ENCODE results near the gene ZNF469. TPM values are rescaled to one million over a fixed set of nuclear protein-coding genes. Genes with fewer than 3 reads are reported as not detected.

The ZNF469 gene
- total RNA-seq, 4 donors from 2014 or later = 0.74 to 10.9 (median 0.93) TPM

DNA sequence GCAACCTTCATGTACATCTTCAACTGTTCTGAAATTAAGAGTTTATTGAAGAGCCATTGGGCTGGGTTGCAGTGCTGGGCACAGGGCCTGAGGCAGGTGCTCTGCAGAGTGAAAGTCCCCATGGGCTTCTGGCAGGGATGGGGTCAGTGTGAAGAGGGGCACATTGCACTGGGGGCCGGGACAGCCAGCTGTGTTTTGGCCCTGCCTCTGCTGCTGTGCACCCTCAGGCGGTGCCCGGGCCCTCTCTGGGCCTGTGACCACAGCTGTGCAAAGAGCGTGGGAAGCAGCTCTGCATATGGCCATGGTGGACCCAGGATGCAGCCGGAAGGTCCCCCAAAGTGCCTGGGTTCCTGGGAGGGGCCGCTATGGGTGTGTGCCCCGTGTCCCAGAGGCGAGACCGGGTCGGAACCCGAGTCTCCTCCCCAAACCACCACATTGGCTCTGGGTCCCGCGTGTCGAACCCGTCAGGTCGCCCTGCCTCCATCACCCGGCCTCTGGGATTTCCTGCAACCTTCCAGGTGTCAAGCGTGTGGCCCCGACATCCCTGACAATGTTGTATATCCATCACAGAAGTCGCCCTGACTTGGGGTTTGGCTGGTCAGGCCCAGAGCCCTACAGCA is 38.2 kb upstream of the ZNF469 start:
- ATAC-seq (ENCODE audit: low FRiP score) = no peak
- TF ChIP-seq CTCF (IDR thresholded peaks at IDR 0.05) = no peak
- no peak for DNase-seq (ENCODE audit: low spot score)

DNA sequence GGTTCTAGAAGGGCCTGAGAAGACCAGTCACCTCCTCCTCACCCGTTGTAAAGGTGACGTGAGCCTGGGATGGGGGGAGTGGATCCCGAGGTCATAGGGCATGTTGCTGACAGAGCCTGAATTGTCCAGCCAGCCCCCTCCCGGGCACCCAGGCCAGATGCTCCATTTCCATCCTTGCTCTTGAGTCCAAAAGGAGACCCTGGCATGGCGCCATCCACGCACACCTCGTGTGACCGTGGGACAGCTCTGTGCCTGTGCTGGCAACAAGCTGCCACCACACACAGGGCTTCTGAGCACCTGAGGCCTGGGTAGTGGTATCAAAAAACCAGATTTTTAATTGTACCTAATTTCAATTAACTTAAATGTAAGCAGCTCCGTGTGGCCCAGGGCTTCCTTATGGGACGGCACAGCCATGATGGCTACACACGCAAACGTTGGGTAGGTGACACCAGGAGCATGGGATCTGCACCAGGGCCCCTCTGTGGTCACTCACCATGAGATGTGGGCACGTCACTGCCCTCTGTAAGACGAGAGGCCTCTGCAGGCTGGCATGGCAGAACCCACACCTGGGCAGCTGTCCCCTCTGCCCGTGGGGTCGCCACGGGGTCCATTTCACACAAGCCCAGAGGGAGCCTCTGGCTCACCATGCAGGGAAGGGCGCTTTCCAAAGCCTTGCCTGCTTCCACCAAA is 37.6 kb upstream of the ZNF469 start:
- no peak for DNase-seq (ENCODE audit: low spot score)
- ATAC-seq (ENCODE audit: low FRiP score) = no peak
- no peak for TF ChIP-seq CTCF (IDR thresholded peaks at IDR 0.05)

DNA sequence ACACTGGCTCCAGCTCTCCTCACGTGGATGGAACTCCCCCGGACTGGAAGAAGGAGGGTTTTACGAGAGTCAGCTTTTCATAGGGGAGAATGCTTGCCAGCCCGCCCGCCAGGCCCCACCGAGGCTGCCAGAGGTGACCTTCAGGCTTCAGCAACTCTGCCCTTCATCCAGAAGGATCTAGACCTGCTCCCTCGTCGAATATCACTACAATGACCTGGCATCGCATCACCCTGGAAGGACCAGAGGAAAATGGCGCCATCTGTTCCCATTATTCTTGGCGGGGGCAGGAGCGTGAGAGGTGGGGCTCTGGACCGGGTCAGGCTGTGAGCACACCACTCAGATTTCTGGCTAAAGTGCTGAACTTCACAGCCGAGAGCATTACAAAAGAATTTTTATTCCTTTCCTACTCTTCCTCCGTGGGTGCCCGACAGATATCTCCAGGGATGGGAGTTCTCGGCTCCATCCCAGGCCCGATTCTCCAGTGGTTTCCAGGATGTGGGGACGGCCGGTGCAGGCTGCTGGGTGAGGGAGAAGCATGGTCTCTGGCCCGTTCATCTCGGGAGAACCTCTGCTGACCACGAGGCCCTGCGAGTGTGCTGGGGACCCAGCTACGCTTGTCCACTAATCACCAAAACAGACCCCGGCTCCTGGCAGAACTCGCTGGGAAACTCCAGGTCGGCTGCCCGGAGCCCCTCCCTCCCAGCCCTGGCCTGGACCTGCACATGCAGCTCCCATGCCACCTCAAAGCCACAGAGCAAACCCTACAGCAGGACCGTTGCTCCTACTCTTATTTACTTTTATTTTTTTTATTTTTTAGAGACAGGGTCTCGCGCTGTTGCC is 36.8 kb upstream of the ZNF469 start:
- no peak for ATAC-seq (ENCODE audit: low FRiP score)

DNA sequence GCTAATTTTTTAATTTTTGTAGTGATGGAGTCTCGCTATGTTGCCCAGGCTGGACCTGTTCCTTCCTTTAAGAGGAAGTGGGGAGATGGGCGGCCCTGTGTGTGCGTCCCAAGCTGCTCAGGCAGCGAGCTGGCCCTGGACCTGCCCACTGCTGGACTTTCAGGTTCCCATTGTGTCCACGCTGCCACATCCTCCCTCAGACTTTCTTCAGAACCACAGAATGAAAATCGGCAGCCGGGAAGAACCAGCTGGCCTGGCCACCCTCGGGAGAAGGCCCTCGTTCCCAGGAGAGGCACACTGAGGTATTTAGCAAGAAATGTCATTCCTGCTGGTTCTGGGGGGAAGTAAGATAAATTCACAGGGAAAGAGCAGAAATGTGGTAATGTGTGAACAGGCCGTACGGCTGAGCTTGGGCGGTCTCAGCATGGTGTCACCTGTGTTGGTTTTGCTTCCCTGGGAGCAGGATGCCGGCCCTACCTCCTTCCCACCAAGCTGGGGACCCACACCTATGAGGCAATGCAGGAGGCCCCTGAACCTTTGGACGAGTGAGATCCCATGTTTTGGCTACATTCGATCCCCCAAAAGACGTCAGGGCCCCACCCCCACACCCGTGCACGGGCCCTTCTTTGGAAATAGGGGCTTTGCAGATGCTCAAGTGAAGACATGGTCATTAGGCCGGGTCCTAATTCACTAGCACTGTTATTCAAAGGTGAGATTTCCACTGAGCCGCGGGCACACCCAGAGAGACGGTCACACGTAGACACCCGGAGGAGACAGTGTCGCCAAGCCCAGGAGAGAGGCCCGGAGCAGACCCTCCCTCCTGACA is 35.9 kb upstream of the ZNF469 start:
- no peak for DNase-seq (ENCODE audit: low spot score)
- no peak for TF ChIP-seq CTCF (IDR thresholded peaks at IDR 0.05)
- no peak for ATAC-seq (ENCODE audit: low FRiP score)

More for the DNA sequence above, 36.8 kb upstream of the ZNF469 start:
- no peak for TF ChIP-seq CTCF (IDR thresholded peaks at IDR 0.05)
- DNase-seq (ENCODE audit: low spot score) = no peak

DNA sequence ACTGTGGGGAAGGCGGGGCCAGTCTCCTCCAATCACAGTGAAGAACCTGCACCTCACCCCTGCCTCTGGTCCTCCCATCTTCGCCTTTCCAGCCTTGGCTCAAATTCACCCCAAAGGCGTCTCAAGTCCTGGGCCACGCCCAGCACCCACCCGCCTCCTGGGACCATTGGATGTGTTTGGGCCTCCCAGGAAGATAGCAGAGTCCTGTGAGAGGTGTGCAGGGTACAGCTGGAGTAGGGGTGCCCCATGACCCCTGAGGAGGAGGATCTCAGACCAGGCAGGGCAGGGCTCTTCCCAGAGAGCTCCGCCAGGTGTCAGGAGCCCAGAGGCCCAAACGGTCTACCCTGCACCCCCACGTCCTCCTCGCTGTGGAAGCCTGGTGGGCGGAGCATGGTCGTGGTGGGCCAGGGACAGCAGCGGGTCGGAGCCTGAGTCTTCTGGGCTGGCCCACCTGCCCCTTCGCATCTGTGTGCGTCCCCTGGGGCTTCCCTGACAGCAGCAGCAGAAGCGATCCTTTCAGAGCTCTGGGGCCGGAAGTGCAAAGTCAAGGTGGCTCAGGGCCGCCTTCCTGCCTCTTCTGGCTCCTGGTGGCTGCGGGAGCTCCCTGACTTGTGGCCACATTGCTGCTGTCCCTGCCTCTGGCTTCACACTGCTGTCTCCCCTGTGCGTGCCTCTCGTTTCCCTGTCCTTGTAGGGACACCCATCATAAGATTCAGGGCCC is 34.9 kb upstream of the ZNF469 start:
- ATAC-seq (ENCODE audit: low FRiP score) = no peak
- DNase-seq (ENCODE audit: low spot score) = no peak
- TF ChIP-seq CTCF (IDR thresholded peaks at IDR 0.05) = no peak

Measured in omental fat pad (tissue), 4 donors.